ENCODE results near the gene PCAT7.
"Not testable (repeated sequence)": the region's sequence is repeated elsewhere in the genome, so short reads cannot be mapped to it uniquely, and the experiment has no call there.

PCAT7 gene

DNA sequence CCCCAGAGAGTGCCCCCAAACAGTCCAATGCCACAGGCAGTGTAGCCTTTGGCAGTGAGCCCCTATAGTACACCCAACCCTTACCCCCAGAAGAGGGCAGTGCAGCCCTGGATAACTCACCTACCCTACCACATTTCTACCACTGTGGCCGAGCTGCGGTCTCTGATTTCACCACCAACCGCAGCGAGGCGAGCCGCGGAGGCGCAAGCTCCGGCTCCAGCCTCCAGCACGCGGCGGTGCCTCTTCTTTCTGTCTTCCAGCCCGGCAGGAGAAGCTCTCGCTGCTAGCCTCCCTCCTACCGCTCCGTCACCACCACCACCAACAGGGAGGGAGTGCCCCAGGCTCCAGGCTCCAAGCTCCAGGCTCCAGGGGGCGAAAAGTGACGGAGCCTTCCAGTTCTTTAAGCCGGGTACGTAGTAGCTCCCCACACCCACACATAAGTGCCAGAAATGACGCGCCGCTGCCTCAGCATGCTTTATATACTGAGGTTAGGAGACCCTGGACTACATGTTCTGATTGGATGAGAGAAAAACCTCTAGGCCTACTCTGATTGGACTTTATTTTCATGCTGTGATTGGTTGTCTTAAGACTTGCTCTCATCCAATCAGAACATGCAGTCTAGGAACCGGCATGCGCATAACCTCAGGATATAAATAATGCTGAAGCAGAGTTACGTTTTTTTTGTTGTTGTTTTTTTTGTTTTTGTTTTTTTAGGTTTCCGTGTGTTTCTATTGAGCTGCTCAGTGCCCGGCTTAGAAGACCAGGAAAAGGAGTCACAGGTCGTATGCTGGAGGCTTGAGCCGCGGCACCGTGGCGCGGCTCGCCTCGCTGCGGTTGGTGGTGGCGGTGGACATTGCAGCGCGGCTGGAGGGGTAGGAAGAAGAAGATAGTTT lies at the start of gene PCAT7:
PCAT7 (plus strand) TSS at position 645 of the 893 bp plus-strand sequence.
- H3K4me3 ChIP-seq (ENCODE audit: low read depth, low read length), result no peak within 1 kb of the TSS
- ChIA-PET CTCF (interaction anchor here (0.6 to 2.0 kb wide), 5 partner anchors 10 to 1663 kb away, joined by 3 to 6 read pairs (median 3); no protein-coding TSS in a partner anchor), POLR2A (no interaction called here)
- no peak for DNase-seq (ENCODE audit: low read depth, low spot score)
- TF ChIP-seq, protein P1, sequence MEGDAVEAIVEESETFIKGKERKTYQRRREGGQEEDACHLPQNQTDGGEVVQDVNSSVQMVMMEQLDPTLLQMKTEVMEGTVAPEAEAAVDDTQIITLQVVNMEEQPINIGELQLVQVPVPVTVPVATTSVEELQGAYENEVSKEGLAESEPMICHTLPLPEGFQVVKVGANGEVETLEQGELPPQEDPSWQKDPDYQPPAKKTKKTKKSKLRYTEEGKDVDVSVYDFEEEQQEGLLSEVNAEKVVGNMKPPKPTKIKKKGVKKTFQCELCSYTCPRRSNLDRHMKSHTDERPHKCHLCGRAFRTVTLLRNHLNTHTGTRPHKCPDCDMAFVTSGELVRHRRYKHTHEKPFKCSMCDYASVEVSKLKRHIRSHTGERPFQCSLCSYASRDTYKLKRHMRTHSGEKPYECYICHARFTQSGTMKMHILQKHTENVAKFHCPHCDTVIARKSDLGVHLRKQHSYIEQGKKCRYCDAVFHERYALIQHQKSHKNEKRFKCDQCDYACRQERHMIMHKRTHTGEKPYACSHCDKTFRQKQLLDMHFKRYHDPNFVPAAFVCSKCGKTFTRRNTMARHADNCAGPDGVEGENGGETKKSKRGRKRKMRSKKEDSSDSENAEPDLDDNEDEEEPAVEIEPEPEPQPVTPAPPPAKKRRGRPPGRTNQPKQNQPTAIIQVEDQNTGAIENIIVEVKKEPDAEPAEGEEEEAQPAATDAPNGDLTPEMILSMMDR (IDR thresholded peaks at IDR 0.05; ENCODE audit: insufficient read depth, low read length, missing control alignments), result no peak

GRCh38 chr9:94506370-94506769 lies 48.5 kb upstream of the PCAT7 start:
- POLR2A ChIA-PET; H3K4me3 ChIP-seq (ENCODE audit: low read depth, low read length); CTCF ChIA-PET; DNase-seq (ENCODE audit: low read depth, low spot score): not testable (repeated sequence)

- TF ChIP-seq, protein P1 (IDR thresholded peaks at IDR 0.05; ENCODE audit: insufficient read depth, low read length, missing control alignments), result no peak
- POLR2A ChIA-PET, result no interaction called here
Measured at GRCh38 chr9:94507531-94508258, 47.2 kb upstream of the PCAT7 start.

GRCh38 chr9:94511134-94511954 lies 43.5 kb upstream of the PCAT7 start:
- POLR2A ChIA-PET, result no interaction called here

More at GRCh38 chr9:94507531-94508258, 47.2 kb upstream of the PCAT7 start:
- no peak overlapping the region for H3K4me3 ChIP-seq (ENCODE audit: low read depth, low read length)
- CTCF ChIA-PET, result no interaction called here
- DNase-seq (ENCODE audit: low read depth, low spot score), result no peak

DNA sequence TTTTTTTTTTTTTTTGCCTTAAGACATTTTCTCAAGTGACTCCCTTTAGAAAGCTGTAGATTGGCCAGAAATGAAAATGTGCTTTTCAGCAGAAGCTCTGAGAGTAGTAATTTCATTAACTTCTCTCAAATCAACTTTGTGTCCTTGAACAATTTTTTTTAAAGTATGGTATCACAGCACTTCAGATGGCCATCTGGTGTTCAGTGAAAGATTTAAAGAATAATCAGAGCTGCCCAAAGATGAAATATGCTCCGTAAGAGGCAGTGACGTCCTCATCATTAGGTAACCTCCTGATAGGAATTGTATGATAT lies 43.0 kb upstream of the PCAT7 start:
- ChIA-PET POLR2A (no interaction called here), CTCF (no interaction called here)
- DNase-seq (ENCODE audit: low read depth, low spot score), result no peak
- TF ChIP-seq, protein P1 (IDR thresholded peaks at IDR 0.05; ENCODE audit: insufficient read depth, low read length, missing control alignments), result no peak
- H3K4me3 ChIP-seq (ENCODE audit: low read depth, low read length), result no peak overlapping the region

More at GRCh38 chr9:94511134-94511954, 43.5 kb upstream of the PCAT7 start:
- TF ChIP-seq, protein P1 (IDR thresholded peaks at IDR 0.05; ENCODE audit: insufficient read depth, low read length, missing control alignments), result no peak
- CTCF ChIA-PET, result no interaction called here
- no peak overlapping the region for H3K4me3 ChIP-seq (ENCODE audit: low read depth, low read length)
- peak; percentile 28 for DNase-seq (ENCODE audit: low read depth, low spot score)

GRCh38 chr9:94514722-94515121 lies 40.2 kb upstream of the PCAT7 start:
- no peak overlapping the region for H3K4me3 ChIP-seq (ENCODE audit: low read depth, low read length)
- ChIA-PET CTCF (no interaction called here), POLR2A (no interaction called here)
- TF ChIP-seq, protein P1 (IDR thresholded peaks at IDR 0.05; ENCODE audit: insufficient read depth, low read length, missing control alignments), result no peak
- no peak for DNase-seq (ENCODE audit: low read depth, low spot score)

All from AG04449 (cell line).